ENCODE data around the gene TWNK. TPM values are rescaled to one million over a fixed set of nuclear protein-coding genes. Genes with fewer than 3 reads are reported as not detected.
"Not testable (repeated sequence)": the region's sequence is repeated elsewhere in the genome, so short reads cannot be mapped to it uniquely, and the experiment has no call there.

TWNK gene
- total RNA-seq, 1 donor from 2014 or later: 5.7 TPM

GRCh38 chr10:100975397-100975796 is 11.9 kb upstream of the TWNK start:
- not testable (repeated sequence) for ATAC-seq

- ATAC-seq: no peak
These were observed 10.4 kb upstream of the TWNK start for GRCh38 chr10:100976906-100977305.

GRCh38 chr10:100977436-100977835 is 9.9 kb upstream of the TWNK start:
- no peak for ATAC-seq

GRCh38 chr10:100978121-100978900 is 9.0 kb upstream of the TWNK start:
- ATAC-seq: no peak

GRCh38 chr10:100978901-100979195 is 8.5 kb upstream of the TWNK start:
- ATAC-seq: no peak

GRCh38 chr10:100979791-100980272 is 7.5 kb upstream of the TWNK start:
- ATAC-seq: no peak

- no peak for ATAC-seq
These were observed 7.0 kb upstream of the TWNK start for GRCh38 chr10:100980311-100980710.

GRCh38 chr10:100980711-100981110 is 6.6 kb upstream of the TWNK start:
- ATAC-seq: no peak

- ATAC-seq: no peak
These were observed 6.1 kb upstream of the TWNK start for GRCh38 chr10:100981178-100981772.

GRCh38 chr10:100982916-100983830 is 4.2 kb upstream of the TWNK start:
- ATAC-seq: no peak

GRCh38 chr10:100983868-100984671 is 3.3 kb upstream of the TWNK start:
- no peak for ATAC-seq

GRCh38 chr10:100984672-100985177 is 2.6 kb upstream of the TWNK start:
- ATAC-seq: no peak

GRCh38 chr10:100985336-100985735 is 2.0 kb upstream of the TWNK start:
- ATAC-seq: no peak

GRCh38 chr10:100986623-100986951 is 756 bp upstream of the TWNK start:
- ATAC-seq: peak; percentile 5

- no peak for ATAC-seq
These were observed 324 bp downstream of the TWNK start for GRCh38 chr10:100987685-100988049.

- no peak for ATAC-seq
These were observed 823 bp downstream of the TWNK start for GRCh38 chr10:100988166-100988565.

GRCh38 chr10:100989088-100989487 is 1.7 kb downstream of the TWNK start:
- no peak for ATAC-seq

- no peak for ATAC-seq
These were observed 6.8 kb downstream of the TWNK start for GRCh38 chr10:100993986-100994708.

GRCh38 chr10:100995181-100995580 is 7.8 kb downstream of the TWNK start:
- ATAC-seq: no peak

- peak; percentile 25 for ATAC-seq
These were observed 9.5 kb downstream of the TWNK start for GRCh38 chr10:100996678-100997359.

Measured in esophagus mucosa (tissue), 1 donor.